Neuronal stem cell (in vitro differentiated cells): ENCODE measurements around the gene APOL5.

Experiments used
- DNase-seq: peaks from one replicate; pipeline ENCODE4 v3.0.0-alpha.2; 2013; ENCODE audit warnings: low spot score
- H2AFZ ChIP-seq: one replicate; pipeline ENCODE4 v1.6.1; 2013; ENCODE audit warnings: mild to moderate bottlenecking, low read length, inconsistent platforms
- H2AK5ac ChIP-seq: 2 replicates; pipeline ENCODE4 v1.6.1; 2013; ENCODE audit warnings: low read depth, mild to moderate bottlenecking, inconsistent platforms, low read length, moderate library complexity, mixed read lengths
- H2BK120ac ChIP-seq: 2 replicates; pipeline ENCODE4 v1.6.1; 2013; ENCODE audit warnings: low read depth, mild to moderate bottlenecking, inconsistent platforms, low read length, moderate library complexity, mixed read lengths
- H2BK12ac ChIP-seq: one replicate; pipeline ENCODE4 v1.6.1; 2013; ENCODE audit warnings: low read length, inconsistent platforms
- H2BK15ac ChIP-seq: 2 replicates; pipeline ENCODE4 v1.6.1; 2013; ENCODE audit warnings: mild to moderate bottlenecking, low read length, inconsistent platforms, mixed read lengths
- H2BK5ac ChIP-seq: one replicate; pipeline ENCODE4 v1.6.1; 2013; ENCODE audit warnings: inconsistent platforms, mild to moderate bottlenecking, low read length, moderate library complexity
- H3K14ac ChIP-seq: one replicate; pipeline ENCODE4 v1.6.1; 2013; ENCODE audit warnings: low read length, inconsistent platforms
- H3K18ac ChIP-seq: 2 replicates; pipeline ENCODE4 v1.6.1; 2013; ENCODE audit warnings: low read length, inconsistent platforms
- H3K23ac ChIP-seq: 2 replicates; pipeline ENCODE4 v1.6.1; 2013; ENCODE audit warnings: low read depth, mild to moderate bottlenecking, mixed read lengths, low read length, inconsistent platforms; ENCODE audit not compliant: poor library complexity
- H3K27ac ChIP-seq: replicated peaks from 3 replicates; pipeline ENCODE4 v1.5.1; 2013; ENCODE audit warnings: low read length, inconsistent platforms
- H3K27me3 ChIP-seq, 3 experiments: 2 replicates each; pipeline ENCODE4 v1.6.1; 2013; ENCODE audit warnings: low read length in 3 of 3, mild to moderate bottlenecking in 2 of 3, inconsistent platforms in 1 of 3, low read depth in 1 of 3, mixed read lengths in 1 of 3, moderate library complexity in 1 of 3; ENCODE audit not compliant: control insufficient read depth in 3 of 3, insufficient read depth in 3 of 3
- H3K36me3 ChIP-seq, 2 donors: replicated peaks in 1 of 2; 2 replicates each; pipeline ENCODE4 v1.6.1; 2013; ENCODE audit warnings: low read length in 2 of 2; ENCODE audit not compliant: control insufficient read depth in 2 of 2, insufficient read depth in 2 of 2
- H3K4ac ChIP-seq: 2 replicates; pipeline ENCODE4 v1.6.1; 2013; ENCODE audit warnings: inconsistent platforms, mild to moderate bottlenecking, low read length, moderate library complexity
- H3K4me1 ChIP-seq, 2 donors: 1 replicate in 1 of 2; 2 replicates in 1 of 2; pipeline ENCODE4 v1.6.1; 2013; ENCODE audit warnings: low read length in 2 of 2, low read depth in 1 of 2; ENCODE audit not compliant: control insufficient read depth in 2 of 2, insufficient read depth in 1 of 2
- H3K4me2 ChIP-seq: one replicate; pipeline ENCODE4 v1.6.1; 2013; ENCODE audit warnings: mild to moderate bottlenecking, low read length, inconsistent platforms; ENCODE audit not compliant: insufficient read depth, poor library complexity, severe bottlenecking
- H3K4me3 ChIP-seq, 2 donors: 2 replicates each; pipeline ENCODE4 v1.5.1; 2013; ENCODE audit warnings: low read length in 2 of 2, mild to moderate bottlenecking in 2 of 2, inconsistent platforms in 1 of 2, moderate library complexity in 1 of 2
- H3K79me1 ChIP-seq: one replicate; pipeline ENCODE4 v1.6.1; 2013; ENCODE audit warnings: low read depth, mild to moderate bottlenecking, inconsistent platforms, low read length, moderate library complexity
- H3K9ac ChIP-seq: one replicate; pipeline ENCODE4 v1.6.1; 2013; ENCODE audit warnings: mild to moderate bottlenecking, low read depth, low read length, inconsistent platforms; ENCODE audit not compliant: poor library complexity
- H3K9me3 ChIP-seq, 2 donors: replicated peaks in 1 of 2; 2 replicates each; pipeline versions ENCODE3 to v1.6.1; 2013; ENCODE audit warnings: low read length in 2 of 2, mild to moderate bottlenecking in 2 of 2, inconsistent platforms in 1 of 2, low read depth in 1 of 2, mixed read lengths in 1 of 2, moderate library complexity in 1 of 2; ENCODE audit not compliant: control insufficient read depth in 2 of 2, insufficient read depth in 1 of 2
- H4K8ac ChIP-seq: one replicate; pipeline ENCODE4 v1.6.1; 2013; ENCODE audit warnings: low read depth, mild to moderate bottlenecking, inconsistent platforms, low read length, moderate library complexity
- H4K91ac ChIP-seq: one replicate; pipeline ENCODE4 v1.6.1; 2013; ENCODE audit warnings: low read length, low read depth, mild to moderate bottlenecking, inconsistent platforms; ENCODE audit not compliant: poor library complexity
- WGBS, 2 donors: extraction: QIAGEN DNeasy Blood & Tissue Kit; methylation state at CpG; one replicate each; pipeline ENCODE4 v1.1.7; 2013; ENCODE audit warnings: missing lambda C conversion rate in 2 of 2, mixed read lengths in 1 of 2; ENCODE audit not compliant: insufficient read length in 2 of 2, insufficient replicate concordance in 1 of 2; ENCODE audit errors: extremely low coverage in 2 of 2; 5-methylcytosine and 5-hydroxymethylcytosine counted together

The APOL5 gene

GRCh38 chr22:35734517-35734827 lies 16.8 kb downstream of the APOL5 start:
- Histone ChIP-seq H3K4me2 (no peak overlapping the region), H3K4me3 (no peak overlapping the region), H3K9me3 (peaks cover 0 to 7% of the 10 kb centered on the region in 2 donors), H3K23ac (no peak overlapping the region), H3K36me3 (peaks cover 3 to 19% of the 10 kb centered on the region in 2 donors), H3K27me3 (no peaks in the 10 kb centered on the region), H2BK15ac (no peak overlapping the region), H4K8ac (no peak overlapping the region), H2AK5ac (no peak overlapping the region), H3K4me1 (no peaks in the 10 kb centered on the region), H3K79me1 (no peaks in the 10 kb centered on the region), H4K91ac (no peak overlapping the region), H3K9ac (no peak overlapping the region), H2BK12ac (no peak overlapping the region), H2AFZ (no peak overlapping the region), H2BK120ac (no peak overlapping the region), H3K4ac (no peak overlapping the region), H3K18ac (no peak overlapping the region), H3K27ac (no peak overlapping the region), H2BK5ac (no peak overlapping the region), H3K14ac (no peak overlapping the region)
- DNase-seq, result no peak
- no CpG with 5 or more reads among the region's 7 CpGs for WGBS, 2 donors

GRCh38 chr22:35735542-35735941 lies 17.9 kb downstream of the APOL5 start:
- Histone ChIP-seq H2BK12ac (no peak overlapping the region), H3K79me1 (no peaks in the 10 kb centered on the region), H2BK15ac (no peak overlapping the region), H3K18ac (no peak overlapping the region), H3K36me3 (peaks cover 6 to 30% of the 10 kb centered on the region in 2 donors), H2AK5ac (no peak overlapping the region), H3K9ac (no peak overlapping the region), H4K8ac (no peak overlapping the region), H2BK120ac (no peak overlapping the region), H3K14ac (no peak overlapping the region), H3K27ac (no peak overlapping the region), H2BK5ac (no peak overlapping the region), H3K4me2 (no peak overlapping the region), H3K23ac (no peak overlapping the region), H3K9me3 (peaks cover 0 to 7% of the 10 kb centered on the region in 2 donors), H3K4ac (no peak overlapping the region), H3K4me3 (no peak overlapping the region), H2AFZ (no peak overlapping the region), H3K4me1 (no peaks in the 10 kb centered on the region), H4K91ac (no peak overlapping the region), H3K27me3 (no peaks in the 10 kb centered on the region)
- no CpG with 5 or more reads among the region's 1 CpG for WGBS, 2 donors
- DNase-seq, result no peak

GRCh38 chr22:35736166-35736565 lies 18.5 kb downstream of the APOL5 start:
- Histone ChIP-seq H3K27me3 (no peaks in the 10 kb centered on the region), H2BK120ac (no peak overlapping the region), H3K36me3 (peaks cover 6 to 35% of the 10 kb centered on the region in 2 donors), H4K91ac (no peak overlapping the region), H3K14ac (no peak overlapping the region), H4K8ac (no peak overlapping the region), H2BK12ac (no peak overlapping the region), H3K4me3 (no peak overlapping the region), H3K23ac (no peak overlapping the region), H3K18ac (no peak overlapping the region), H3K4me1 (no peaks in the 10 kb centered on the region), H3K4me2 (no peak overlapping the region), H2BK15ac (no peak overlapping the region), H3K27ac (no peak overlapping the region), H3K79me1 (no peaks in the 10 kb centered on the region), H3K9me3 (peaks cover 0 to 7% of the 10 kb centered on the region in 2 donors), H2AK5ac (no peak overlapping the region), H2AFZ (no peak overlapping the region), H3K9ac (no peak overlapping the region), H3K4ac (no peak overlapping the region), H2BK5ac (no peak overlapping the region)
- DNase-seq, result no peak
- no CpG with 5 or more reads among the region's 5 CpGs for WGBS, 2 donors

GRCh38 chr22:35736701-35737100 lies 19.0 kb downstream of the APOL5 start:
- no CpG with 5 or more reads among the region's 12 CpGs for WGBS, 2 donors

More at GRCh38 chr22:35736701-35737100, 19.0 kb downstream of the APOL5 start:
- Histone ChIP-seq H3K27ac (no peak overlapping the region), H3K23ac (no peak overlapping the region), H2BK15ac (no peak overlapping the region), H3K4ac (no peak overlapping the region), H3K9ac (no peak overlapping the region), H3K79me1 (no peaks in the 10 kb centered on the region), H3K4me1 (no peaks in the 10 kb centered on the region), H2BK120ac (no peak overlapping the region), H2AK5ac (no peak overlapping the region), H3K4me3 (no peak overlapping the region), H2AFZ (no peak overlapping the region), H4K91ac (no peak overlapping the region), H2BK12ac (no peak overlapping the region), H3K36me3 (peaks cover 6 to 41% of the 10 kb centered on the region in 2 donors), H3K9me3 (peaks cover 0 to 7% of the 10 kb centered on the region in 2 donors), H4K8ac (no peak overlapping the region), H3K14ac (no peak overlapping the region), H3K4me2 (no peak overlapping the region), H3K18ac (no peak overlapping the region), H3K27me3 (no peaks in the 10 kb centered on the region), H2BK5ac (no peak overlapping the region)
- no peak for DNase-seq
